Body of pancreas (tissue), 4 donors: ENCODE data around the gene PNO1. TPM values are rescaled to one million over a fixed set of nuclear protein-coding genes. Genes with fewer than 3 reads are reported as not detected.
"Not testable (repeated sequence)": the region's sequence is repeated elsewhere in the genome, so short reads cannot be mapped to it uniquely, and the experiment has no call there.

Experiments
- ATAC-seq: fragments of 150-250 bp; one replicate; pipeline ENCODE4 v1.9.1; 2016
- DNase-seq, 4 donors: peaks; one replicate each; pipeline ENCODE4 v3.0.0-alpha.2; 2019
- H3K27ac ChIP-seq, 4 donors: fragments of 200-600 bp; sonication (generic); 1 replicate in 3 of 4; 2 replicates in 1 of 4; pipeline versions ENCODE4 v1.5.1 to v1.6.1; 2016 to 2019; ENCODE audit warnings: mild to moderate bottlenecking in 1 of 4, mixed read lengths in 1 of 4, moderate library complexity in 1 of 4
- H3K27me3 ChIP-seq, 2 donors: fragments of 200-600 bp; sonication (generic); one replicate each; pipeline ENCODE4 v1.6.0; 2016; ENCODE audit warnings: mild to moderate bottlenecking in 1 of 2
- H3K36me3 ChIP-seq, 2 donors: fragments of 200-600 bp; sonication (generic); replicated peaks in 1 of 2; 2 replicates each; pipeline ENCODE4 v1.5.1; 2016; ENCODE audit warnings: low read depth in 2 of 2; ENCODE audit not compliant: insufficient read depth in 1 of 2
- H3K4me1 ChIP-seq: fragments of 200-600 bp; sonication (generic); one replicate; pipeline ENCODE4 v1.6.0; 2016
- H3K4me3 ChIP-seq, 2 donors: fragments of 200-600 bp; sonication (generic); 1 replicate in 1 of 2; 2 replicates in 1 of 2; pipeline ENCODE4 v1.5.1; 2016 to 2019
- H3K9me3 ChIP-seq, 3 donors: fragments of 200-600 bp; sonication (generic); 1 replicate in 2 of 3; 2 replicates in 1 of 3; pipeline ENCODE4 v1.5.1; 2016
- POLR2A ChIP-seq, 3 donors: fragments of 450-650 bp; IDR thresholded peaks; one replicate each; pipeline ENCODE4 v1.6.1; 2016; ENCODE audit warnings: antibody characterized with exemption in 3 of 3, mild to moderate bottlenecking in 2 of 3
- WGBS, 2 donors: methylation state at CpG; one replicate each; pipeline ENCODE4 v1.1.5; 2017; 5-methylcytosine and 5-hydroxymethylcytosine counted together
- intact Hi-C: fragments of 100-400 bp; cut with DNase I; formaldehyde crosslinking; loops from one replicate; pipeline ENCODE4 v1.15.1; 2023
- total RNA-seq, 2 donors: library from RNA; depleted of rRNA; stranded (reverse); fragments of >200 nt; gene quantifications; one replicate each; pipeline ENCODE4 v1.1.0, GENCODE V29; 2016
- TF ChIP-seq, protein P1 (sequence below), 7 experiments: fragments of 450-650 bp in 4 of 7; fragments of 200-600 bp in 3 of 7; sonication (generic) in 3 of 7; IDR thresholded peaks; one replicate each; pipeline ENCODE4 v1.5.1; 2016 to 2019; ENCODE audit warnings: antibody characterized with exemption in 7 of 7

PNO1 gene
- total RNA-seq, 2 donors from 2014 or later: 6.0 to 8.9 TPM

DNA sequence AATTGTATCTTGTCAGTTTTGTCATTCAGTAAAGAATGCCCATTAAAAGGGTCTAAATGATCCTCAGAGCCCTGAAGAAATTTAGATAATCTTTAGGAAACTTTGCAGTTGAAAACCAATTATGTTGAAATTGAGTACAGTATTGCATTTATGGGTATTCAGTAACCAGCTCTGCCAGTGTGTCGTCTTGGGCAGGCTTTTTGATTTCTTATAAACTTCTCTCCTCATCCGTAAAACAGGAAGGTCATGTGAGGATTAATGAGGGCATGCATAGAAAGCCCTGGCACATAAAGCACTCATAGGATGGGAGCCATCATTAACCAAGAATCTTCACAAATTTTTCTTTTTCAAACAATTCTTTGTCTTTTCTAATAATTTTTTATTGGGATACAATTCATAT is 14.8 kb downstream of the PNO1 start:
- H3K4me3 ChIP-seq: no peak overlapping the region
- H3K27ac ChIP-seq: no peak overlapping the region
- H3K9me3 ChIP-seq: no peaks in the 10 kb centered on the region
- intact Hi-C loops: no loop called here
- no peaks in the 10 kb centered on the region for H3K27me3 ChIP-seq
- DNase-seq (no peak), ATAC-seq (no peak)
- TF ChIP-seq, protein P1, sequence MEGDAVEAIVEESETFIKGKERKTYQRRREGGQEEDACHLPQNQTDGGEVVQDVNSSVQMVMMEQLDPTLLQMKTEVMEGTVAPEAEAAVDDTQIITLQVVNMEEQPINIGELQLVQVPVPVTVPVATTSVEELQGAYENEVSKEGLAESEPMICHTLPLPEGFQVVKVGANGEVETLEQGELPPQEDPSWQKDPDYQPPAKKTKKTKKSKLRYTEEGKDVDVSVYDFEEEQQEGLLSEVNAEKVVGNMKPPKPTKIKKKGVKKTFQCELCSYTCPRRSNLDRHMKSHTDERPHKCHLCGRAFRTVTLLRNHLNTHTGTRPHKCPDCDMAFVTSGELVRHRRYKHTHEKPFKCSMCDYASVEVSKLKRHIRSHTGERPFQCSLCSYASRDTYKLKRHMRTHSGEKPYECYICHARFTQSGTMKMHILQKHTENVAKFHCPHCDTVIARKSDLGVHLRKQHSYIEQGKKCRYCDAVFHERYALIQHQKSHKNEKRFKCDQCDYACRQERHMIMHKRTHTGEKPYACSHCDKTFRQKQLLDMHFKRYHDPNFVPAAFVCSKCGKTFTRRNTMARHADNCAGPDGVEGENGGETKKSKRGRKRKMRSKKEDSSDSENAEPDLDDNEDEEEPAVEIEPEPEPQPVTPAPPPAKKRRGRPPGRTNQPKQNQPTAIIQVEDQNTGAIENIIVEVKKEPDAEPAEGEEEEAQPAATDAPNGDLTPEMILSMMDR (IDR thresholded peaks at IDR 0.05): no peak
- TF ChIP-seq POLR2A (IDR thresholded peaks at IDR 0.05): no peak
- H3K36me3 ChIP-seq: peaks cover 0 to 3% of the 10 kb centered on the region in 2 donors
- WGBS, 2 donors: 59 to 78% methylated on average over 2 of the region's 2 CpGs
- H3K4me1 ChIP-seq: no peaks in the 10 kb centered on the region

DNA sequence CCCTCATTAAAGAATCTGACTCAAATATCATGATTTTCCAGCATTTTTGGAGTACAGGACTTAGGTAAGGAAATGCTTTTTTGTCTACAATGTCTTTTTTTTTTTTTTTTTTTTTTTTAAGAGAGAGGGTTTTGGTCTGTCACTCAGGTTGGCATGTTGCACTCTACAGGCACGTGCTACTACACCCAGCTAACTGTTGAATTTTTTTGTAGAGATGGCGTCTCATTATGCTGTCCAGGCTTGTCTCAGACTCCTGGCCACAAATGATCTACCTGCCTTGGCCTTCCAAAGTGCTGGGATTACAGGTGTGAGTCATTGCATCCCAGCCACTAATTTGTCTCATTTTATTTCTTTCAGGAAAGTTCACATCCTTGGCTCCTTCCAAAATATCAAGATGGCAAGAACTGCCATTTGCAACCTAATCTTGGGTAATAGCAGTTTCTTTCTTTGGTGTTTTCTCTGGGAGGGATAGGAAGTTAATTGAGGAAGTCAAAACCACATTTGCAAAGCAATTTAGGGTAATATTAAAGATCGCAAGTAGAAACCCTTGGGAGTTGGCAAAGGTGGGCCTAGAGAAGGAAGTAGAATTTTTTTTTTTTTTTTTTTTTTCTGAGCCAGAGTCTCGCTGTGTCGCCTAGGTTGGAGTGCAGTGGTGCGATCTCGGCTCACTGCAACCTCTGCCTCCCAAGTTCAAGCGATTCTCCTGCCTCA is 15.5 kb downstream of the PNO1 start:
- Histone ChIP-seq H3K27me3 (no peaks in the 10 kb centered on the region), H3K4me1 (no peaks in the 10 kb centered on the region), H3K9me3 (no peaks in the 10 kb centered on the region), H3K36me3 (peaks cover 0 to 3% of the 10 kb centered on the region in 2 donors), H3K4me3 (no peak overlapping the region), H3K27ac (no peak overlapping the region)
- no peak for TF ChIP-seq POLR2A (IDR thresholded peaks at IDR 0.05)
- TF ChIP-seq, protein P1 (IDR thresholded peaks at IDR 0.05): no peak
- intact Hi-C loops: no loop called here
- WGBS, 2 donors: 81 to 94% methylated on average over 8 of the region's 8 CpGs
- no peak for DNase-seq
- no peak for ATAC-seq

DNA sequence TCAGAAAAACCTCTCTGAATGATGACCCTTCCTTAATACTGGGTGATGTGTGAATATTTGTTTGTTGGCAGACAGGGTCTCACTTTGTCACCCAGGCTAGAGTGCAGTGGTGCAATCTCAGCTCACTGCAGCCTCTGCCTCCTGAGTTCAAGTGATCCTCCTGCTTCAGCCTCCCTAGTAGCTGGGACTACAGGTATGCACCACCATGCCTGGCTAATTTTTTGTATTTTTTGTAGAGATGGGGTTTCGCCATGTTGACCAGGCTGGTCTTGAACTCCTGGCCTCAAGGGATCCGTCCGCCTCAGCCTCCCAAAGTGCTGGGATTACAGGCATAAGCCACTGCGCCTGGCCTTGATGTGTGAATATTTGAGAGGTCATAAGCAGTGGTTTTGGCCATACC is 17.5 kb downstream of the PNO1 start:
- H3K9me3 ChIP-seq, H3K4me3 ChIP-seq, H3K4me1 ChIP-seq, H3K27ac ChIP-seq, intact Hi-C loops, H3K27me3 ChIP-seq, ATAC-seq, DNase-seq, H3K36me3 ChIP-seq: not testable (repeated sequence)
- WGBS, 2 donors: 97 to 100% methylated on average over 4 of the region's 4 CpGs

DNA sequence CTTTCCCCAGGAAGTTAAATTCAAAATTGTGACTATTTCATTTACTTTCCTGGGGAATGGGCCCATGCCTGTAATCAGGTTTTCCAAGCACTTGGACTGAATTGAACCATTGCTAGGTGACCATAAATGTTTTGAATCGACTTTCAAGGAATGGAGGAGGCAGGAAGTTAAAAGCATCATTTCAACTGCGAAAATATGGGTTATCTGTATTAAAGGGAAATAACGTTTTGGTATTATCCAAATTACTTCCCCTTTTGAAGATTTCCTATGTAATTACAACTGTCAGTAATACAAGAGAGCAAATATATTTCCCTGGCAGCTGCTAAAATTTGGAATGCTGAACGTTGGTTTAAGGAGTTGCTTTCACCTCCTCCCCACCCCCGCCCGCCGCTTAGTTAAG is 19.0 kb downstream of the PNO1 start:
- Histone ChIP-seq H3K4me1 (no peaks in the 10 kb centered on the region), H3K9me3 (no peaks in the 10 kb centered on the region), H3K27me3 (no peaks in the 10 kb centered on the region), H3K36me3 (peaks cover 0 to 5% of the 10 kb centered on the region in 2 donors), H3K4me3 (no peak overlapping the region), H3K27ac (no peak overlapping the region)
- intact Hi-C loops: no loop called here
- no peak for DNase-seq
- no peak for ATAC-seq
- 69 to 73% methylated on average over 7 of the region's 7 CpGs for WGBS, 2 donors
- TF ChIP-seq, protein P1 (IDR thresholded peaks at IDR 0.05): no peak
- no peak for TF ChIP-seq POLR2A (IDR thresholded peaks at IDR 0.05)

DNA sequence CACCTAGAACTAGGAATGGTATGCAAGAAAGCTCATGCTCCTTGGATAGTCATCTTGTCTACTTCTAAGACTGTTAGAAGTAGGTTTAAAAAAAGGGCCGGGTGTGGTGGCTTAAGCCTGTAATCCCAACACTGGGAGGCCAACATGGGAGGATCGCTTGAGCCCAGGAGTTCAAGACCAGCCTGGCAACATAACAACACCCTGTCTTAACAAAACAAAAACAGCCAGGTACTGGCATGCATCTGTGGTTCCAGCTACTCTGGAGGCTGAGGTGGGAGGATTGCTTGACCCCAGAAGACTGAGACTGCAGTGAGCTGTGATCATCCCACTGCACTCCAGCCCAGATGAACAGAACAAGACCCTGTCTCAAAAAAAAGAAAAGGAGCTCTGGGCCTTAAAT is 19.9 kb downstream of the PNO1 start:
- no peak overlapping the region for H3K27ac ChIP-seq
- H3K27me3 ChIP-seq: no peaks in the 10 kb centered on the region
- WGBS, 2 donors: 35 to 36% methylated on average over 2 of the region's 2 CpGs
- TF ChIP-seq, protein P1 (IDR thresholded peaks at IDR 0.05): no peak
- TF ChIP-seq POLR2A (IDR thresholded peaks at IDR 0.05): no peak
- no peaks in the 10 kb centered on the region for H3K4me1 ChIP-seq
- no peak for ATAC-seq
- H3K4me3 ChIP-seq: no peak overlapping the region
- intact Hi-C loops: no loop called here
- no peaks in the 10 kb centered on the region for H3K9me3 ChIP-seq
- H3K36me3 ChIP-seq: peaks cover 0 to 5% of the 10 kb centered on the region in 2 donors
- DNase-seq: no peak
